Liver (tissue), 9 donors: Measurements from ENCODE around the gene NF2. TPM values are rescaled to one million over a fixed set of nuclear protein-coding genes. Genes with fewer than 3 reads are reported as not detected.

Source experiments
- DNase-seq: peaks from one replicate; pipeline ENCODE4 v3.0.0-alpha.2; 2017; ENCODE audit warnings: low spot score
- H3K27ac ChIP-seq, 2 donors: one replicate each; pipeline ENCODE4 v1.7.0; 2013; ENCODE audit warnings: inconsistent platforms in 2 of 2, low read length in 2 of 2, control low read depth in 1 of 2, low read depth in 1 of 2, mild to moderate bottlenecking in 1 of 2
- H3K27me3 ChIP-seq, 4 donors: one replicate each; pipeline versions ENCODE4 v1.6.1 to v1.7.0; 2013; ENCODE audit warnings: low read length in 3 of 4, inconsistent platforms in 1 of 4, mild to moderate bottlenecking in 1 of 4, moderate library complexity in 1 of 4; ENCODE audit not compliant: control insufficient read depth in 4 of 4, insufficient read depth in 4 of 4
- H3K36me3 ChIP-seq, 4 donors: one replicate each; pipeline versions ENCODE4 v1.6.1 to v1.7.0; 2013; ENCODE audit warnings: low read length in 3 of 4, mild to moderate bottlenecking in 3 of 4, low read depth in 1 of 4, moderate library complexity in 1 of 4; ENCODE audit not compliant: control insufficient read depth in 4 of 4, insufficient read depth in 3 of 4
- H3K4me1 ChIP-seq, 4 donors: one replicate each; pipeline versions ENCODE4 v1.6.1 to v1.7.0; 2013; ENCODE audit warnings: low read length in 3 of 4, mild to moderate bottlenecking in 3 of 4, moderate library complexity in 1 of 4; ENCODE audit not compliant: control insufficient read depth in 4 of 4, insufficient read depth in 4 of 4
- H3K4me3 ChIP-seq, 3 donors: one replicate each; pipeline versions ENCODE4 v1.6.1 to v1.7.0; 2013; ENCODE audit warnings: low read length in 3 of 3, control low read depth in 1 of 3, low read depth in 1 of 3, mild to moderate bottlenecking in 1 of 3
- H3K9ac ChIP-seq, 2 donors: one replicate each; pipeline ENCODE4 v1.7.0; 2013; ENCODE audit warnings: low read length in 2 of 2, mild to moderate bottlenecking in 2 of 2, moderate library complexity in 2 of 2, control low read depth in 1 of 2, low read depth in 1 of 2
- H3K9me3 ChIP-seq, 4 donors: one replicate each; pipeline versions ENCODE4 v1.6.1 to v1.7.0; 2013; ENCODE audit warnings: low read length in 3 of 4; ENCODE audit not compliant: control insufficient read depth in 4 of 4
- EGR1 ChIP-seq, 2 donors: IDR thresholded peaks; 2 replicates each; pipeline ENCODE4 v1.6.1; 2016 to 2018; ENCODE audit warnings: antibody characterized with exemption in 2 of 2, low read depth in 2 of 2
- FOXA1 ChIP-seq: IDR thresholded peaks from 2 replicates; pipeline ENCODE4 v1.6.1; 2016; ENCODE audit warnings: antibody characterized with exemption
- FOXA2 ChIP-seq: IDR thresholded peaks from 2 replicates; pipeline ENCODE4 v1.6.1; 2016; ENCODE audit warnings: antibody characterized with exemption
- GABPA ChIP-seq, 2 donors: IDR thresholded peaks in 1 of 2; conservative IDR thresholded peaks in 1 of 2; 2 replicates each; pipeline ENCODE4 v1.6.1; 2016; ENCODE audit warnings: antibody characterized with exemption in 2 of 2, mild to moderate bottlenecking in 1 of 2, moderate library complexity in 1 of 2
- HNF4A ChIP-seq, 2 donors: conservative IDR thresholded peaks; 2 replicates each; pipeline ENCODE4 v1.6.1; 2016; ENCODE audit warnings: antibody characterized with exemption in 2 of 2, mild to moderate bottlenecking in 2 of 2
- HNF4G ChIP-seq: IDR thresholded peaks from 2 replicates; pipeline ENCODE4 v1.6.1; 2016; ENCODE audit warnings: antibody characterized with exemption
- JUND ChIP-seq, 2 donors: IDR thresholded peaks; 2 replicates each; pipeline ENCODE4 v1.6.1; 2016; ENCODE audit warnings: antibody characterized with exemption in 2 of 2
- NR2F2 ChIP-seq: IDR thresholded peaks from 2 replicates; pipeline ENCODE4 v1.6.1; 2016; ENCODE audit warnings: antibody characterized with exemption
- RAD21 ChIP-seq, 2 donors: IDR thresholded peaks; 2 replicates each; pipeline ENCODE4 v1.6.1; 2016; ENCODE audit warnings: antibody characterized with exemption in 2 of 2, mild to moderate bottlenecking in 2 of 2
- RXRA ChIP-seq, 2 donors: IDR thresholded peaks; 2 replicates each; pipeline ENCODE4 v1.6.1; 2017 to 2018; ENCODE audit warnings: antibody characterized with exemption in 2 of 2, mild to moderate bottlenecking in 1 of 2
- SP1 ChIP-seq: IDR thresholded peaks from 2 replicates; pipeline ENCODE4 v1.6.1; 2018; ENCODE audit warnings: antibody characterized with exemption, mild to moderate bottlenecking
- TAF1 ChIP-seq: conservative IDR thresholded peaks from 2 replicates; pipeline ENCODE4 v1.6.1; 2016; ENCODE audit warnings: antibody characterized with exemption, mild to moderate bottlenecking
- YY1 ChIP-seq: IDR thresholded peaks from 2 replicates; pipeline ENCODE4 v1.6.1; 2016; ENCODE audit warnings: antibody characterized with exemption, mild to moderate bottlenecking
- WGBS: extraction: QIAGEN DNeasy Blood & Tissue Kit; methylation state at CpG from one replicate; pipeline ENCODE4 v1.1.7; 2013; 5-methylcytosine and 5-hydroxymethylcytosine counted together
- polyA plus RNA-seq, 2 donors: library from polyadenylated mRNA; stranded (reverse) in 1 of 2; unstranded in 1 of 2; fragments of 200-250 nt in 1 of 2; fragments of >200 nt in 1 of 2; fragmentation: Nextera tagmentation in 1 of 2; extraction: Ambion mirVana in 1 of 2; gene quantifications; one replicate each; pipeline versions ENCODE4 v1.2.1 to v1.2.3, GENCODE V29; 2013 to 2015
- total RNA-seq, 2 donors: library from RNA; depleted of rRNA; stranded (reverse); fragments of >200 nt; gene quantifications; one replicate each; pipeline ENCODE4 v1.2.3, GENCODE V29; 2014
- TF ChIP-seq, protein P1 (sequence below): IDR thresholded peaks from 2 replicates; pipeline ENCODE4 v1.6.1; 2016; ENCODE audit warnings: antibody characterized with exemption
- TF ChIP-seq, protein P2 (sequence below): fragments of 150-350 bp; IDR thresholded peaks from 2 replicates; pipeline ENCODE4 v1.5.1; 2017; ENCODE audit warnings: improper control_type of control experiment, low read depth, low read length; ENCODE audit not compliant: missing input control
- TF ChIP-seq, protein P3 (sequence below): IDR thresholded peaks from 2 replicates; pipeline ENCODE4 v1.6.1; 2016; ENCODE audit warnings: antibody characterized with exemption
- TF ChIP-seq, protein P4 (sequence below): IDR thresholded peaks from 2 replicates; pipeline ENCODE4 v1.6.1; 2016; ENCODE audit warnings: antibody characterized with exemption
- TF ChIP-seq, protein P5 (sequence below): IDR thresholded peaks from 2 replicates; pipeline ENCODE4 v1.6.1; 2016; ENCODE audit warnings: antibody characterized with exemption, mild to moderate bottlenecking
- donor health status: healthy.
- donor health status: healthy.
- donor health status: healthy.
- donor health status: healthy.
- donor health status: healthy.

Gene NF2
- total and polyA plus RNA-seq, 4 donors: 6.2 to 25.2 (median 11.2) TPM

DNA sequence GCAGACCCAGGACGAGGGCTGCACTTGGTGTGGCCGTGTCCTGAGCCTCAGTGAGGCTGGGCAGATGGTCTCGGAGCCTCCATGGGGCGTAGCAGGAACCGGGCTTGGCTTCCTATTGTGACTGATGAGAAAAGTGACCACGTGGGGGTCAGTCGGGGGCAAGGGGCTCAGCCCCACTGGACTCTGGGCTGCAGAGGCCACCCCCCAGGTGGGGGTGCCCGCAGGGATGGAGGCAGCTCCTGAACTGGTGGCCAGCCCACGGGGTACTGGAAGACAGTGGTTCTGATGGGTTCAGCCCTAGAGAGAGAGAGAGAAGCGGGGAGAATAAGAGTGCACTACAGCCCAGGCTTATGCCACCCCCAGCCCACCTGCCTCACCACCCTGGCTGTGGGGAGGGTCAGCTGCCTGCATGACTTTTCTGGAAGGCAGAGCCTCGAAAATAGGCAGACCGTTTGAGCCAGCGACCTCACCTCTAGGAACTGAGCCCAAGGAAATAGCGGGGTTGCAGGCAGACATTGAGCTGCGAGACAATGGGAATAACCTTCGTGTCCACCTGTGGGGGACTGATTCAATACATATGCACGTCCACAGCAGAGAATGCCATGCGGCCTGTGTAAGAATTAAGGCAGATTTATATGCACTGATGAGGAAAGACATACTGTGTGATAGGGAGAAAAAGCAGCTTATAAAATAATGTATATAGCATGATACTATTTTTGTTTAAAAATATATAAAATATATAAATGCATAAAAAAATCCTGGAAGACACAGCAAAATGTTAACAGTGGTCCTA is 127.8 kb downstream of the NF2 start:
- Histone ChIP-seq H3K36me3 (peaks cover 2 to 23% (median 8%) of the 10 kb centered on the region in 4 donors), H3K27ac (no peak overlapping the region), H3K9me3 (no peaks in the 10 kb centered on the region), H3K27me3 (no peaks in the 10 kb centered on the region), H3K4me3 (no peak overlapping the region), H3K9ac (no peak overlapping the region), H3K4me1 (no peaks in the 10 kb centered on the region)
- TF ChIP-seq, protein P1, sequence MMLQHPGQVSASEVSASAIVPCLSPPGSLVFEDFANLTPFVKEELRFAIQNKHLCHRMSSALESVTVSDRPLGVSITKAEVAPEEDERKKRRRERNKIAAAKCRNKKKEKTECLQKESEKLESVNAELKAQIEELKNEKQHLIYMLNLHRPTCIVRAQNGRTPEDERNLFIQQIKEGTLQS: no peak
- no peak for TF ChIP-seq HNF4G
- TF ChIP-seq FOXA1: no peak
- no peak for TF ChIP-seq TAF1
- no peak for TF ChIP-seq RXRA (IDR thresholded peaks at IDR 0.05)
- no peak for TF ChIP-seq YY1
- TF ChIP-seq, protein P2, sequence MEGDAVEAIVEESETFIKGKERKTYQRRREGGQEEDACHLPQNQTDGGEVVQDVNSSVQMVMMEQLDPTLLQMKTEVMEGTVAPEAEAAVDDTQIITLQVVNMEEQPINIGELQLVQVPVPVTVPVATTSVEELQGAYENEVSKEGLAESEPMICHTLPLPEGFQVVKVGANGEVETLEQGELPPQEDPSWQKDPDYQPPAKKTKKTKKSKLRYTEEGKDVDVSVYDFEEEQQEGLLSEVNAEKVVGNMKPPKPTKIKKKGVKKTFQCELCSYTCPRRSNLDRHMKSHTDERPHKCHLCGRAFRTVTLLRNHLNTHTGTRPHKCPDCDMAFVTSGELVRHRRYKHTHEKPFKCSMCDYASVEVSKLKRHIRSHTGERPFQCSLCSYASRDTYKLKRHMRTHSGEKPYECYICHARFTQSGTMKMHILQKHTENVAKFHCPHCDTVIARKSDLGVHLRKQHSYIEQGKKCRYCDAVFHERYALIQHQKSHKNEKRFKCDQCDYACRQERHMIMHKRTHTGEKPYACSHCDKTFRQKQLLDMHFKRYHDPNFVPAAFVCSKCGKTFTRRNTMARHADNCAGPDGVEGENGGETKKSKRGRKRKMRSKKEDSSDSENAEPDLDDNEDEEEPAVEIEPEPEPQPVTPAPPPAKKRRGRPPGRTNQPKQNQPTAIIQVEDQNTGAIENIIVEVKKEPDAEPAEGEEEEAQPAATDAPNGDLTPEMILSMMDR: no peak
- 90% methylated on average over 18 of the region's 18 CpGs for WGBS
- no peak for DNase-seq

DNA sequence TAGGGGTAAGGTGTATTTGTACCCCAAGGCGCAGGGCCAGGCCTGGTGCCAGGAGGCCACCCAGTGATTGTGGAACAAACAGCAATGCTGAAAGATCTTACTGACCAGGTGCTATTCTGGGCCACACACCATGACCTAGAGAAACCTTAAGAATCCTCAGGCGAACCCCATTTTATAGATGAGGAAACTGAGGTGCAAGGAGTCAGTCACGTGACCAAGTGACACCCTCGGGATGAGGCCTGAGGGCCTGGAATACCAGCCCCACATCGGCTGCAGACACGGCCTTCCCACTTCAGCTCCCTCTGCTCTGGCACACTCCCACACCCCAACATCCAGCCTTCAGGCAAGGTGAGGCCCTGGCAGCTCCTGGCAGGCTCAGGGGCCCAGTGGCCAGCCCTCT is 129.4 kb downstream of the NF2 start:
- Histone ChIP-seq H3K9me3 (no peaks in the 10 kb centered on the region), H3K4me3 (no peak overlapping the region), H3K4me1 (no peaks in the 10 kb centered on the region), H3K27ac (no peak overlapping the region), H3K9ac (no peak overlapping the region), H3K36me3 (peaks cover 2 to 26% (median 8%) of the 10 kb centered on the region in 4 donors), H3K27me3 (no peaks in the 10 kb centered on the region)
- no peak for TF ChIP-seq SP1
- no peak for TF ChIP-seq FOXA1
- TF ChIP-seq, protein P3, sequence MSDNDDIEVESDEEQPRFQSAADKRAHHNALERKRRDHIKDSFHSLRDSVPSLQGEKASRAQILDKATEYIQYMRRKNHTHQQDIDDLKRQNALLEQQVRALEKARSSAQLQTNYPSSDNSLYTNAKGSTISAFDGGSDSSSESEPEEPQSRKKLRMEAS: no peak
- no peak for TF ChIP-seq RAD21 (IDR thresholded peaks at IDR 0.05)
- no peak for TF ChIP-seq TAF1
- TF ChIP-seq JUND (IDR thresholded peaks at IDR 0.05): no peak
- TF ChIP-seq EGR1 (IDR thresholded peaks at IDR 0.05; ENCODE audit: low read depth in 2 of 2): no peak
- no peak for TF ChIP-seq HNF4G
- TF ChIP-seq, protein P4, sequence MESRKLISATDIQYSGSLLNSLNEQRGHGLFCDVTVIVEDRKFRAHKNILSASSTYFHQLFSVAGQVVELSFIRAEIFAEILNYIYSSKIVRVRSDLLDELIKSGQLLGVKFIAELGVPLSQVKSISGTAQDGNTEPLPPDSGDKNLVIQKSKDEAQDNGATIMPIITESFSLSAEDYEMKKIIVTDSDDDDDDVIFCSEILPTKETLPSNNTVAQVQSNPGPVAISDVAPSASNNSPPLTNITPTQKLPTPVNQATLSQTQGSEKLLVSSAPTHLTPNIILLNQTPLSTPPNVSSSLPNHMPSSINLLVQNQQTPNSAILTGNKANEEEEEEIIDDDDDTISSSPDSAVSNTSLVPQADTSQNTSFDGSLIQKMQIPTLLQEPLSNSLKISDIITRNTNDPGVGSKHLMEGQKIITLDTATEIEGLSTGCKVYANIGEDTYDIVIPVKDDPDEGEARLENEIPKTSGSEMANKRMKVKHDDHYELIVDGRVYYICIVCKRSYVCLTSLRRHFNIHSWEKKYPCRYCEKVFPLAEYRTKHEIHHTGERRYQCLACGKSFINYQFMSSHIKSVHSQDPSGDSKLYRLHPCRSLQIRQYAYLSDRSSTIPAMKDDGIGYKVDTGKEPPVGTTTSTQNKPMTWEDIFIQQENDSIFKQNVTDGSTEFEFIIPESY: no peak
- TF ChIP-seq, protein P2: no peak
- TF ChIP-seq, protein P1: no peak
- TF ChIP-seq, protein P5, sequence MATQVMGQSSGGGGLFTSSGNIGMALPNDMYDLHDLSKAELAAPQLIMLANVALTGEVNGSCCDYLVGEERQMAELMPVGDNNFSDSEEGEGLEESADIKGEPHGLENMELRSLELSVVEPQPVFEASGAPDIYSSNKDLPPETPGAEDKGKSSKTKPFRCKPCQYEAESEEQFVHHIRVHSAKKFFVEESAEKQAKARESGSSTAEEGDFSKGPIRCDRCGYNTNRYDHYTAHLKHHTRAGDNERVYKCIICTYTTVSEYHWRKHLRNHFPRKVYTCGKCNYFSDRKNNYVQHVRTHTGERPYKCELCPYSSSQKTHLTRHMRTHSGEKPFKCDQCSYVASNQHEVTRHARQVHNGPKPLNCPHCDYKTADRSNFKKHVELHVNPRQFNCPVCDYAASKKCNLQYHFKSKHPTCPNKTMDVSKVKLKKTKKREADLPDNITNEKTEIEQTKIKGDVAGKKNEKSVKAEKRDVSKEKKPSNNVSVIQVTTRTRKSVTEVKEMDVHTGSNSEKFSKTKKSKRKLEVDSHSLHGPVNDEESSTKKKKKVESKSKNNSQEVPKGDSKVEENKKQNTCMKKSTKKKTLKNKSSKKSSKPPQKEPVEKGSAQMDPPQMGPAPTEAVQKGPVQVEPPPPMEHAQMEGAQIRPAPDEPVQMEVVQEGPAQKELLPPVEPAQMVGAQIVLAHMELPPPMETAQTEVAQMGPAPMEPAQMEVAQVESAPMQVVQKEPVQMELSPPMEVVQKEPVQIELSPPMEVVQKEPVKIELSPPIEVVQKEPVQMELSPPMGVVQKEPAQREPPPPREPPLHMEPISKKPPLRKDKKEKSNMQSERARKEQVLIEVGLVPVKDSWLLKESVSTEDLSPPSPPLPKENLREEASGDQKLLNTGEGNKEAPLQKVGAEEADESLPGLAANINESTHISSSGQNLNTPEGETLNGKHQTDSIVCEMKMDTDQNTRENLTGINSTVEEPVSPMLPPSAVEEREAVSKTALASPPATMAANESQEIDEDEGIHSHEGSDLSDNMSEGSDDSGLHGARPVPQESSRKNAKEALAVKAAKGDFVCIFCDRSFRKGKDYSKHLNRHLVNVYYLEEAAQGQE: no peak
- no peak for TF ChIP-seq YY1
- no peak for TF ChIP-seq NR2F2
- no peak for TF ChIP-seq RXRA (IDR thresholded peaks at IDR 0.05)
- TF ChIP-seq HNF4A (conservative IDR thresholded peaks at IDR 0.05): no peak
- no peak for TF ChIP-seq GABPA (IDR thresholded peaks at IDR 0.05 in 1 of 2, conservative IDR thresholded peaks at IDR 0.05 in 1 of 2)
- TF ChIP-seq FOXA2: no peak
- no peak for DNase-seq
- 94% methylated on average over 6 of the region's 6 CpGs for WGBS
